ENCODE measurements around the gene USP43. TPM values are rescaled to one million over a fixed set of nuclear protein-coding genes. Genes with fewer than 3 reads are reported as not detected.

Gene USP43
- total and polyA plus RNA-seq, 11 donors = 0.01 to 0.41 (median 0.14) TPM; not detected in 7

- WGBS, 4 donors = 37 to 44% (median 42%) methylated on average over 5 of the region's 5 CpGs
- H3K36me3 ChIP-seq = no peaks in the 10 kb centered on the region
- intact Hi-C loops (cut with DNase I) = loop anchor here in 4 of 10 donors (2.0 to 5.0 kb wide), 2 partner anchors 40 to 41 kb away; no protein-coding TSS in a partner anchor
Observed at GRCh38 chr17:9768381-9768934, 123.1 kb downstream of the USP43 start.

DNA sequence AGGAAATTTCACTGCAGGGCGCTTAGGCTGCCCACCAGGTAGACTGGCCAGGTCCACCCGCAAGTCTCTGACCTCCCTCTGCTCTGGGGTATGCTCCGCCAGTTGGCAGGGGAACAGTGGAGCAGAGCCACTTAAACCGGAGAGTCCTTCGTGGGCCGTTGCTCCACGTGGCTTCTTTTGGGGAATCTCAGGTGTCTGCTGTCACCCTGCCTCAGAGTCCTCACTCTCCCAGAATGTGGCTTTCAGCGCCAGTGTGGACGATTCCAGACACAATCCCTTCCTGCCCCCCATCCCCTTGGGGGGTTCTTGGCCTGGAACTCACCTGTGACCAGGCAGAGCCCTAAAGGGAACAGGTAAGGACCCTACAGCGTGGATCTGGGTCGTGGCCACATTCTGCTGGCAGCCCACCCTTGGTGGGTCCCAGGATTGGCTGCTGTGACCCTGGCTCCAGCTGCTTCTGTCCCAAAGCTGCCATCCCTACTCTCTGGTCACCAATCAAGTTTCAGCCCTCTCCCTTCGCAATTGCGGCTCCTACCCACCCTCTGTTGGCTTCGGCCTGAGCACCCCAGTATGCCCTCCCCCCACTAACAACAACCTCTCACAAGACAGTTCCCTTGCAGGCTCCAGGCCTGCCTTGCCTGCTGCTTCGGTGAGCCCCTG is 123.8 kb downstream of the USP43 start:
- Histone ChIP-seq H3K27me3 (peaks cover 0 to 37% (median 3%) of the 10 kb centered on the region in 9 donors), H3K27ac (no peak overlapping the region), H3K36me3 (no peaks in the 10 kb centered on the region), H3K4me1 (peaks cover 0 to 4% (median 0%) of the 10 kb centered on the region in 12 donors), H3K4me3 (no peak overlapping the region), H3K9me3 (no peaks in the 10 kb centered on the region)
- 86 to 92% (median 88%) methylated on average over 13 to 15 of the region's 15 CpGs for WGBS, 4 donors
- DNase-seq (no peak), ATAC-seq (no peak)
- intact Hi-C loops (cut with DNase I) = loop anchor here in 4 of 10 donors (2.0 to 5.0 kb wide), 2 partner anchors 40 to 42 kb away; no protein-coding TSS in a partner anchor
- no peak for TF ChIP-seq CTCF (IDR thresholded peaks at IDR 0.05)
- no peak for TF ChIP-seq POLR2A (IDR thresholded peaks at IDR 0.05)

More at GRCh38 chr17:9768381-9768934, 123.1 kb downstream of the USP43 start:
- Histone ChIP-seq H3K4me3 (no peak overlapping the region), H3K27me3 (peaks cover 0 to 37% (median 3%) of the 10 kb centered on the region in 9 donors), H3K4me1 (peaks cover 0 to 4% (median 0%) of the 10 kb centered on the region in 12 donors), H3K9me3 (no peaks in the 10 kb centered on the region), H3K27ac (no peak overlapping the region)
- ATAC-seq (no peak), DNase-seq (no peak)
- TF ChIP-seq CTCF (IDR thresholded peaks at IDR 0.05) (peak; percentile 45 to 68 (median 63)), POLR2A (IDR thresholded peaks at IDR 0.05) (no peak)

DNA sequence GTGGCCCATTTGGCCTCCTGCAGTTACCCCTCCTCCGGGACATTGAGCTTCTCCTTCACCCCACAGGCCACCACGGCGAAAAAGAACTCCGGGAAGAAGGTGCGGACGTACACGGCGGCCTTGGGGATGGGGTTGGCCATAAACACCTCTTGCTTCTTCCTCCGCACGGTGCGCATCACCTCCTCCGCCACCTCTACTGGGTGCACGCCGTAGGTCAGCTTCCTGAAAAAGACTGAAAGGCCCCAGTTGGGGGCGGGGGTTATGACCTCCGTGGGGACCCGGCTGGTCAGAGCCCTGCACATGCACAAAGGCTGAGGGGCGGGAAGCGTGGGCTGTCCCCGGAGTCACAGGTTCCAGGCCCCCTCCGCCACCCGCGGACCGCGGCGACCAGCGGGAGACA is 126.1 kb downstream of the USP43 start:
- no peak for DNase-seq
- no peaks in the 10 kb centered on the region for H3K36me3 ChIP-seq
- 90 to 95% (median 92%) methylated on average over 25 to 27 of the region's 27 CpGs for WGBS, 4 donors
- intact Hi-C loops (cut with DNase I) = no loop called here
- peaks cover 0 to 7% (median 0%) of the 10 kb centered on the region in 12 donors for H3K9me3 ChIP-seq
- TF ChIP-seq CTCF (IDR thresholded peaks at IDR 0.05) = no peak
- no peak for TF ChIP-seq POLR2A (IDR thresholded peaks at IDR 0.05)
- peaks cover 0 to 37% (median 0%) of the 10 kb centered on the region in 9 donors for H3K27me3 ChIP-seq
- H3K4me1 ChIP-seq = peaks cover 0 to 2% (median 0%) of the 10 kb centered on the region in 12 donors
- no peak overlapping the region for H3K27ac ChIP-seq
- no peak overlapping the region for H3K4me3 ChIP-seq
- no peak for ATAC-seq

GRCh38 chr17:9772658-9773057 is 127.3 kb downstream of the USP43 start:
- WGBS, 4 donors = 72 to 85% (median 81%) methylated on average over 17 to 19 of the region's 19 CpGs
- Histone ChIP-seq H3K4me3 (no peak overlapping the region), H3K4me1 (no peaks in the 10 kb centered on the region), H3K9me3 (peaks cover 0 to 11% (median 0%) of the 10 kb centered on the region in 12 donors), H3K36me3 (no peaks in the 10 kb centered on the region), H3K27ac (no peak overlapping the region), H3K27me3 (peaks cover 0 to 29% (median 0%) of the 10 kb centered on the region in 9 donors)
- ATAC-seq (no peak), DNase-seq (no peak)
- TF ChIP-seq POLR2A (IDR thresholded peaks at IDR 0.05) = no peak
- TF ChIP-seq CTCF (IDR thresholded peaks at IDR 0.05) = no peak
- intact Hi-C loops (cut with DNase I) = no loop called here
